Activated naive CD4-positive, alpha-beta T cell treated with anti-CD3 and anti-CD28 coated beads, Interleukin-2, amount 50 U/mL, for 72 hours (primary cell): ENCODE data around the gene BCAR1. TPM values are rescaled to one million over a fixed set of nuclear protein-coding genes. Genes with fewer than 3 reads are reported as not detected.
"Not testable (repeated sequence)": the region's sequence is repeated elsewhere in the genome, so short reads cannot be mapped to it uniquely, and the experiment has no call there.

ENCODE experiments used
- ATAC-seq, 2 donors: fragments of 150-1000 bp; cut with Tn5 transposase; 2 replicates each; pipeline ENCODE4 v1.10.0; 2021; ENCODE audit warnings: mild to moderate bottlenecking in 2 of 2, moderate library complexity in 2 of 2
- DNase-seq, 2 donors: peaks; one replicate each; pipeline ENCODE4 v3.0.0; 2021 to 2022; ENCODE audit warnings: low spot score in 2 of 2
- H3K27ac Mint-ChIP-seq, 2 donors: one replicate each; pipeline ENCODE4 v1.8.0; 2022; ENCODE audit warnings: mild to moderate bottlenecking in 2 of 2, mixed read lengths in 2 of 2
- H3K36me3 Mint-ChIP-seq, 2 donors: one replicate each; pipeline ENCODE4 v1.8.0; 2022; ENCODE audit warnings: mixed read lengths in 2 of 2
- H3K9me3 Mint-ChIP-seq, 2 donors: one replicate each; pipeline ENCODE4 v1.8.0; 2022; ENCODE audit warnings: mixed read lengths in 2 of 2
- total RNA-seq, 2 donors: library from RNA; stranded (reverse); gene quantifications; one replicate each; pipeline ENCODE4 v1.2.3, GENCODE V29; 2022

BCAR1 gene
- total RNA-seq, 2 donors from 2014 or later = 0.16 to 0.71 TPM

DNA sequence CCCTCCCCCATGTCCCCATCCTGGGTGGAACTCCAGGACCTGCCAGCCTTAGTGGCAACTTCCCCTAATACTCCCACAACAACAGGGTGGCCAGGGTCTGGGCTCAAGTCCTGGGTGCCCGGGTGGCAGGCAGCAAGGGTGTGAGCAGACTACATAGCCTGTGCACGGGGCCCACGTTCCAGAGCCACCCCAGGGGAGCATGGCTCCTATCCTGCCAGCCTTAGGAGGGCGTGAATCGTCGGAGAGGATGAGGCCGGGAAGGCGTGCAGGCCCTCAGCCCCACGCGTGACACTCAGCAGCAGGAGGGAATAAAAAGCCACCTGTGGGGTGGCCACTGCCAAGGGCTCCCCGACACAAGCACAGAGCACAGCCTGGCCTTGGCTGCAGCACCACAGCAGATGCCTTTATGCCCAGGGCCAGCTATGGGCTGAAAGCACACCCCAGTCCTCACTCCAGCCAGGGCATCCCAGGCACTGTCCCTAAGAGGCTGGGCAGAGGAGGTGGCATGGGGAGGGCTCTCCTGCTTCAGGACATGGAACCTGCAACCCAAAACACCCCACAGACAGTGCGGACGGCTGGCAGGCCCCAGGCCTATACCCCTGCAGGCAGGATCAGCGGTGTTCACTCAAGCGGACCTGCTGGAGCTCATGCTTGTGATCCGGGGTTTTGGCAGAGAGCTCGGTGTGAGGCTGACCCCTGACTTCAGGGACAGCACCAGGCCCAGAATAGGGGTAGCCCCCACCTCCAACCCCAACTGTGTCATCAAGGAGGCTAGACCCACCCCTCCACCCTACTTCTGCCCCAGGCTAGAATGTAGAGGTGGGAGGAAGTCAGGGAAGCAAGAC, 2.7 kb downstream of the BCAR1 start:
- no peaks in the 10 kb centered on the region for H3K36me3 Mint-ChIP-seq
- no peak for ATAC-seq

DNA sequence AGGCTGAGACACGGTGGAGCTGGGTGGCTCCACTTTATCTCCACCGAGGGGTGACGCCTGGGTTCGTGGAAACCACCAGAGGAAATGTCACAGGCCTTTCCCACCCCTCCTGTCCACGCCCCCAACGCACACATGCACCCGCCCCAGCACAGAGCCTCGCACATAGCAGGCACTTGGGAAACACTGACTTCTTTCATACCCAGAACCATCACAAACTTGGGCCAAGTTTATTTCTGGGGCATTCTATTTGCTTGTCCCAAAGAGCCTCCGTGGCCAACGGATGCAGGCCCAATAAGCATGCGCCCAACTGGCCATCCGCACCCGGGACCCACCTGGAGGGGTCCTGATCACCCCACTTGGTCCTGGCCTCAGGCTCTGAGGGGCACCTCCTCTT, 3.3 kb downstream of the BCAR1 start:
- H3K9me3 Mint-ChIP-seq = no peaks in the 10 kb centered on the region
- no peak for ATAC-seq
- H3K27ac Mint-ChIP-seq = no peak overlapping the region
- DNase-seq = no peak
- no peaks in the 10 kb centered on the region for H3K36me3 Mint-ChIP-seq

More for the DNA sequence above, 2.7 kb downstream of the BCAR1 start:
- Mint-ChIP-seq H3K27ac (no peak overlapping the region), H3K9me3 (no peaks in the 10 kb centered on the region)
- DNase-seq = no peak

DNA sequence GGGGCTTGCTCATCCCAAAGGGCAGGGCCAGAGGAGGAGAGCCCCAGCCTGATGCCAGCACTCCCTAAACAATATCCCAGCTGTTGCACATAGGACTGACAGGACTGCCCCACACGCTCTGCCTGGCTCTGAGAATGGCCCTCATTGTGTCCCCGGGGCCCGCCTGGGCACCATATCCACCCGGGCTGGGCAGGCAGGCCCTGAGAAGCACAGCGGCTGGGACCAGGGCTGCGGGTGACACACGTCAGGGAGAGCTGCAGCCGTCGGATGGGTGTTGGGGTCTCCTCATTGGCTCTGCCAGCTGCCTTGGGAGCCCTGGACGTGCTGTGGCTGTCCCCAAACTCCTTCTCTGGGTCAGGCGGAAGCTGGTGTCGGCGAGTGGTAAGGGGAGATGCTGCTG, 4.2 kb downstream of the BCAR1 start:
- ATAC-seq = no peak
- DNase-seq = no peak
- Mint-ChIP-seq H3K27ac (no peak overlapping the region), H3K9me3 (no peaks in the 10 kb centered on the region), H3K36me3 (no peaks in the 10 kb centered on the region)

DNA sequence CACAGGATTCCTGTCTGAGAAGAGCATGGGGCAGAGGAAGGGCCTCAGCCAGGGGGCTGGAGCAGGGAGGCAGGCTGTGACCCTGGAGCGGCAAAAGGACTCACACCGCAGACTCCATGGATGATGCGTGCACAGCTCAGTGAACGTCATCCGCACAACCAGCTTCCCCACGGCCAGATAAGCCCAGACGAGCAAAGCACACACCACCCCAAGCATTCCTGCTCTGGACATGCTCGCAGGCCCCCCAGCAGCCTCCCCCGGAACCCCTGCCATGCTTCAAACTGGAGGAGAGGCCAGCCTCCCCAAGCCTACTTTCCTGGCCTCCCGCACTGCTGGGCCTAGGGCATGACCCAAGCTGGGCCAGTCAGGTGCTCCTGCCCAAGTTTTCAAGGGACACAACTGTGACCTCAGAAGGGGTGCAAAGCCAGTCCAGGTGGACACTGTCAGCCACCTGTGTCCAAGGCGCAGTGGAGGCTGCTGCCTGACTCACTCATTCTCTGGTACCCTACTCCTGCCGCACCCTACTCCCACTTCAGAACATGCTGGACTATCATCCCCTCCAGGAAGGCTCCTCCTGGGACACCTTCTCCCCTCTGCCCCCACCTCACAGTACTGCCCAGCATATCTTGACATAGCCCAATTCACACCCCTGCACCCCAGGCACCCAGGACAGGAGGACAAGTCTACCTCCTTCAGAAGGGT, 4.8 kb downstream of the BCAR1 start:
- Mint-ChIP-seq H3K27ac (no peak overlapping the region), H3K9me3 (no peaks in the 10 kb centered on the region), H3K36me3 (no peaks in the 10 kb centered on the region)
- DNase-seq = no peak
- ATAC-seq = no peak

DNA sequence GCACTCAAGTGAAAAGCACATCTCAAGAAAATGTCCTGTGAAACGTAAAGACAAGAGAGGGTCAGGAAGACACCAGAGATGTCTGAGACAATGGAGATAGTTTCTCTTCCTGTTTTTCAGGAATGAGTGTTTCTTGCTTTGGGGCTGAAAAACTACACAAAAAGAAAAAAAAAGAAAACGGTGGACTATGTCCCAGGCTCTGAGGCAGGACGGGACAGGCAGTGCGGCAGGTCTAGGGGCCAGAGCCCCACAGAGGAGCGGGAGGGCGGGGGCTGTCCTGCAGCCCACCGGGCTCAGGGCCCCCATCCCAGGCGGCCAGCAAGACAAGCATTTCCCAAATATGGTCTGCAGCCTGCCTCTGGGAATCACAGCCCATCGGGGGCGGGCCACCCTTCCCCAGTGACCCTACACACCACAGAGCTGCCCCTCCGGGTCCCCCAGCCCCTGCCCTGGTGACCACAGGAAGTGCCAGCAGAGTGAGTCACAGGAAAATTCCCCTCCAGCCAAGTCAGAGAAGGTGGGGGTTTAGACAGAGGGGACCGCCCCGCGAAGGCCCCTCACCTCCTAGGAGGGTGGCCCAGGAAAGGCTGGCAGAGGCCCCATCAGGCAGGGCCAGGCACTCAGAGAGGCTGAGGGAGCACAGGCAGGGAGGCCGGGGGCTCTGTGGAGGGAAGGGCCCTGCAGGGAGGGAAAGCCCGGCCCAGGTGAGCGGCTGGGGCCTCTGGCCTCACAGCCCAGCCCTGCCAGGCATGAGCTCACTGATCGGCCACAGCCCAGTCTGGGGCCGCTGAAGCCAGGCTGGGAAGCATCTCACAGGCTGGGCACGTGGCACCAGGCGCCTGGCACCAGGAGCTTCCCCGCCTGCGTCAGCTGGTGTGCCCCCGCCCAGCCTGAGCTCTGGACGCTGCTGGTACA, 6.3 kb downstream of the BCAR1 start:
- no peaks in the 10 kb centered on the region for H3K9me3 Mint-ChIP-seq
- no peak for DNase-seq
- peak in 1 of 2 donors; percentile 37 for ATAC-seq
- no peaks in the 10 kb centered on the region for H3K36me3 Mint-ChIP-seq
- H3K27ac Mint-ChIP-seq = peak overlapping the region in 1 of 2 donors; percentile 72

DNA sequence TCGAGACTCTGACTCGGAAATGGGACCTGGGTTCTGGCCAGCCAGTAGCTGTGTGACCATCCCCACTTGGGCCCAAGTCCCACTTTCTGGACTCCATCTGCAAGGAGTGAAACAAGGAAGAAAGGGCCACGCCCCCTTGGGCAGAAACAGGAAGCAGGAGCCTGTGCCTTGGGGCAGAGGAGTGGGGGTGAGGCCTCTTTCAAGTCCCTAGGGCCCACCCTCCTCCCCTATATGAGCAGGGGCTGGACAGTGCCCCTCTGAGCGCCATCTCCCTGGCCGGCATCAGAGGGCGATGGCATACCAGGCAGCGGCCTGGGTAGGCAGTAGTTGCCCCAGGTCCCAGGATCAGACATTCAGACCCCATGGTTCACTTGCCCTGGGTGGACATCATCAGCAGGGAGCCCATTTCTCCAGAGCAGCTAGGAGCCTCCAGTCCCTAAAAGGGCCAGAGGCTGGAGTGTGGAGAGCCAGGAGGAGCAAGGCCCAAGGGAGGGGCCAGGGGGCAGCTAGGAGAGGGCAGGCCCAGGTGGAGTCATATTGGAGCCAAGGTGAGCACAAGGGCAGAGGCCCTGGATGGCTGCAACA, 7.1 kb downstream of the BCAR1 start:
- Mint-ChIP-seq H3K27ac (peak overlapping the region in 1 of 2 donors; percentile 72), H3K9me3 (no peaks in the 10 kb centered on the region), H3K36me3 (no peaks in the 10 kb centered on the region)
- no peak for DNase-seq
- ATAC-seq = no peak

DNA sequence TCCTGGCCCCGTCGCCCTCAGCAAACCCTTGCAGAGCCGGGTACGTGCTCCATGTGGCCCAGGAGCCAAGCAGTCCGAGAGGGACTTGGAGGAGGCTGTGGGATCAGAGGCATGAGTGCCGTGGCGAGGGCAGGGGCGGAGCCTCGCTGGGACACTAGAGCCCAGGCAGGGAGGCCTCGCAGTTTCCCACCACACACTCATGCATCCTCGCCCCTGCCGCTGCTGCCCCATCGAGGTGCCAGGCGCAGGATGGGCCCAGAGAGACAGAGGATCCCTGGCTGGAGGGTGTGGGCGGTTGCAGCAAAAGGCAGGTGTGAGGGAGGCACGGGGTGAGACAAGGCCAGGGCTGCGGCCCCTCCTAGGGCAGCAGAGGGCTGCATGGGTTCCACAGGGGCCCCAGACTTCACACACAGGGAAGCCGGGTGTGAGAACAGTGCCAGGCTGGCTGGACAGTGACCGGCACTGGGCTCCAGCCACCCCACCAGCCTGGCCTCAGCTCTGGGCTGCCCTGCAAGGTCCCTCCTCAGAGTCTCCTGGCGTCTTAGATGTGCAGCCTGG, 7.7 kb downstream of the BCAR1 start:
- Mint-ChIP-seq H3K9me3 (no peaks in the 10 kb centered on the region), H3K36me3 (no peaks in the 10 kb centered on the region), H3K27ac (no peak overlapping the region)
- ATAC-seq = no peak
- no peak for DNase-seq

DNA sequence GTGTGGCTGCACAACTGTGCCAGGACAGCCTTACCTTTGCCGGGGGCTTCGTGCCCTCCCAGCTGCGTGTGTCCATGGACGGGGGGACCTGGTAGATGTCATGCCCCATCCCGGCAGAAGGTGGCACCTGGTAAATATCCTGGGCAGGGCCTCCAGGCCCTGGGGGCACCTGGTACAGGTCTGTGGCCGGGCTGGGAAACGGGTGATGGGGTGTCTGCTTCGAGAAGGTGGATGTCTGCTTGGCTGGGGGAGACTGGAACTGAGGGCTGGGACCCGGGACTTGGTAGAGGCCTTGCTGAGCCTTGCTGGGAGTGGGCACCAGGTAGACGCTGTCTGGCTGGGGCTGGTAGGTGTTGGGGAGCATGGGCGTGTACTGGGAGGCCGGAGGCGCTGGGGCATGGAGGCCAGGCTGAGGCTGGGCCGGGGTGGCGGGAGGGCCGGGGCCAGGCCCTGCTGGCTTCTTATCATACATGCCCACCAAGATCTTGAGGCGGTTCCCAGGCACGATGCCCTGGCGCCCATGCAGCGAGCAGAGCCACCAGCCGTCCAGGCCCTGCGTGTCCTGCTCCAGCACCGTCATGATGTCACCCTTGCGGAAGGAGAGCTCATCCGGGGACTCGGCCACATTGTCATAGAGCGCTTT, 8.9 kb downstream of the BCAR1 start:
- not testable (repeated sequence) for DNase-seq, H3K36me3 Mint-ChIP-seq, H3K27ac Mint-ChIP-seq, ATAC-seq, H3K9me3 Mint-ChIP-seq

DNA sequence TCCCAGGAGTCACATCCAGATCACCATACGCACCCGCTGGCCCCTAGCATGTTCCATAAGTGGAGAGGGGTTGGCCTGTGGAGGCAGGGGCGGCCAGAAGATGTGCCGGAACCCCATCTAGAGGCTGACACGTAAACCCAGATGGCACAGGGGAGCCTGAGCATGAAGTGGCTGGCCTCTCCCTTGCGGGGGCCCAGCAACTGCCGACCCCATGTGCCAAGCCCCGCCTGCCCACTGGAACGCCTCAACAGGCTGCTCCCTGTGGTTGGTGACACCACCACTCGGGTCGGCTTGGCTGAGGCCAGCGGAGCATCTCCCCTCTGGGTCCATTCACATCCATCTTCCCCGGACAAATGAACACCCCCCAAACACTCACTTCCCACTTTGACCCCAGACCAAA, 9.5 kb downstream of the BCAR1 start:
- no peak overlapping the region for H3K27ac Mint-ChIP-seq
- DNase-seq = no peak
- no peaks in the 10 kb centered on the region for H3K36me3 Mint-ChIP-seq
- no peaks in the 10 kb centered on the region for H3K9me3 Mint-ChIP-seq
- ATAC-seq = no peak

DNA sequence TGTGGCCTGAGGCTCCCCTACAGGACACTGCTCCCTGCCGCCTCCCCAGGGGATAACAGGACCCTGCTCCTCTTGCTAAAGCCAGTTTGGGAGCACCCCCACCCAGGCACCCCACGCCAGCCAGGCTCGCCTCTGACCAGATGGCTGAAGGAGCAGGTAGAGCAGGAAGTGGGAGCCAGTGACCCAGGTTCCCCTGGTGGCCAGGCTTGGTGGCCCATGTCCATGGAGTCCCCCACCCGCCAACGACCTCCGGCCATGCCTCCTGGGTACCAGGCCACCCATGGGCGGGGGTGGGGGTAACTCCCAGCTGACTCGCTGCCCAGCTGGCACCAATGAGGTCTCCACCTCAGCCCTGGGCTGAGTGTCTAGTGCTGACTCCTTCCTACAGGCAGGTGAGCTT, 10.0 kb downstream of the BCAR1 start:
- H3K36me3 Mint-ChIP-seq = no peaks in the 10 kb centered on the region
- H3K27ac Mint-ChIP-seq = no peak overlapping the region
- no peak for DNase-seq
- no peak for ATAC-seq
- no peaks in the 10 kb centered on the region for H3K9me3 Mint-ChIP-seq

DNA sequence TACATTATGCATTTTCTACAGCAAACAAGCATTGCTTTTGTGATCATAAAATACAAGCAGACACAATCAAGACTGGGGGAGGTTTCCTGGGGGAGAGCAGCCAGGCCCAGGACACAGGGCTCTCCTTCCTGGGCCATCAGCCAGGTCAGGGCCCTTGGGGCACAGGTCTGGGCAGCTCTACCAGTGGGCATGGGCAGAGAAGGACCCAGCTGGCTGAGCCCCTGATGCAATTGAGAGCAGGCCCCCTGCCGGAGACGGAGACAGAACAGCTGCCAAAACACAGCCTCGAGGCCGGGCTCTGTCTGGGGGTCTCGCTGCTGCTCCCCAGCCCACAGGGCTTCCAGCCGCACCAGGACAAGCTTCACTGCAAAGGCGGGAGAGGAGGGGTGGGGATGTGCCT, 10.8 kb downstream of the BCAR1 start:
- ATAC-seq, H3K9me3 Mint-ChIP-seq, H3K36me3 Mint-ChIP-seq, DNase-seq, H3K27ac Mint-ChIP-seq: not testable (repeated sequence)

DNA sequence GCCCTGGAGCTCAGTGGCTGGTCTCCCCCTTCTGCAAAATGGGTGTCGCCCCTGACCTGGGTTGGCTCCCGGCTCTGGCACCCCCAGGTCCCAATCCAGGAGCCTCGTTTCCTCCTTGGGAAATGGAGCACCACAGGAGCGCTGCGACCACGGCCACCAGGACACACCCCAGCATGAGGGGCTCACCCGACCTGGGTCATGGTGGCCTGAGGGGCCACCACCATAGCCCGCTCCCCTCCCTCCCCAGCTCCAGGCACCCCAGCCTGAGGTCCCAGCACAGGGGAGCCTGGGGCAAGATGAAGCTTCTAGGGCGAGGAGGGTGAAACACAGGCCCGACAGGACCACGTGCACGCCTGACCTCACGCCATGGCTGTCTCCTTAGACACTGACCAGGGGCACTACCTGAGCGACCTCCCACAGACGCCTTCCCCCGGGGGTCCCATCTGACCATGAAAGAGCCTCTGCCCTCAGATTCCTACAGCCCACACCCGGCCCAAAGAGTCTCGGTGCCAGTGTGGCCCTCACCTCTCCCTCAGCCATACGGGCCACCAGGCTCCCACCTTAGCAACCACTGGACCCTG, 11.8 kb downstream of the BCAR1 start:
- H3K27ac Mint-ChIP-seq = no peak overlapping the region

DNA sequence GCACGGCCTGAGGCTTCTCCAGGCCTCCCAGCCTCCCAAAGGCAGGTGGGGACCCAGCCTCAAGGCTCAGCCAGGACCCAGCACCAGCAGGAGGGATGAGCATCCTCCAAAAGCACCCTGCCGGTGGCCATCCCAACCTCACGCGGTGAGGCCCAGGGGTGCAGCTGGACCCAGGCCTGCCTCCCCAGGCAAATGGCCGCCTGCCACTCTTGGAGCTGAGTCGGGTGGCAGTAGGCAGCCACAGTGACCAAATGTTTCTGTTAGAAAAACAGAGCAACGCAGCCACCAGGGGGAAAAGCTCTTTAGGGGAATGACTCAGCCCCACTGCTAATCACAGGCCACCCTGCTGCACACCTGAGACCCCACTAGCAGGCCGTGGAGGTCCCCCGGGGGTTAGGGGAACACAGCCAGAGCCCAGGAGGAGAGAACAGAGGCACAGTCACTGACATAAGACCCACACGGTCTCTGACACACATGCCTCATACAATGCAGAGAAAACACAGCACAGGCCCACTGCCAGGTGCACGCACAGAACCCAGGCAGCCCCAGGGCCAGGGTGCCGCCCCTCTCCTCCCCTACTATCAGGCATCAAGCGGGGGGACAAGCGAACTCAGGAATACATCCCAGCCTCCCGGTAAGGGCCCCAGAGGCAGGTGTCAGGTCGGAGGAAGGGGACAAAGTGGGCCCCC, 12.4 kb downstream of the BCAR1 start:
- no peaks in the 10 kb centered on the region for H3K36me3 Mint-ChIP-seq
- ATAC-seq (no peak), DNase-seq (no peak)
- H3K9me3 Mint-ChIP-seq = no peaks in the 10 kb centered on the region
- no peak overlapping the region for H3K27ac Mint-ChIP-seq

More for the DNA sequence above, 11.8 kb downstream of the BCAR1 start:
- DNase-seq = no peak
- no peaks in the 10 kb centered on the region for H3K36me3 Mint-ChIP-seq
- H3K9me3 Mint-ChIP-seq = no peaks in the 10 kb centered on the region
- no peak for ATAC-seq

DNA sequence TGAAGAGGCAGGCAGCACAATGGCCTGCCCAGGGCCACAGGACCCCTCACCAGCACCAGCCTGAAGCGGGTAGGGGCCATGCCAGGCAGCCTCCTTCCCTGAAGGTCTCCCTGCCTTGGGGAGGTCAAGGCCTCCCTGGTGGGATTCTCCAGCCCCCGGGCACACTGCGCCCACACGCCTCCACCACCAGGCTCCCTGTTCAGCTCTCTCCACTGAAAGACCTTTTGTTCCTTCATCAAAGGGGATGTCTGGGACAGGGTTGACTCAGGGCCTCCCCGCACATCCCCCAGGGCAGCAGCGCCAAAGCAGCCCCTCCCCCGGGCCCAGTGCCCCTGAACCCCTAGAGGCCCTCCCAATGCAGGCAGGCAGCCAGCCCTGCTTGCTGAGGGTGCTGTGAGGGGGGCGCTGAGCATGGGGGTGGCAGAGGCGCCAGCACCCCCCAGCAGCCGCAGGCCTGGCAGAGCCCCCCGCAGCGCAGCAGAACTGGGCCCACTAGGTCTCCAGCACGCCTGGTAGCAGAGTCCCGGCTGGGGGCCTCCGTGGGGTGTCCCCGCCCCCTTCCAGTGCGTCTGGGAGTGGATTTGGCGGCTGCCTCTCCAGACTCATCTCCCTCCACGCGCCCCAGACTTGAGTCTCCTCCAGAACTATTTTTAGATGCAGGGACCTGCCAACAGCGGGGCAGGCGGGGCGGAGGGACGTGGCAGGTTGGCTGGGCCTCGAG, 13.1 kb downstream of the BCAR1 start:
- Mint-ChIP-seq H3K36me3 (no peaks in the 10 kb centered on the region), H3K27ac (no peak overlapping the region), H3K9me3 (no peaks in the 10 kb centered on the region)
- ATAC-seq (no peak), DNase-seq (no peak)
